Measurements from ENCODE around the gene RPL41.
A peak's percentile ranks its signal among the peaks of the same experiment; 100 is the strongest.

GRCh38 chr12:56104109-56104814 lies 12.2 kb upstream of the RPL41 start, which contains the start of gene PA2G4:
- TF ChIP-seq CTCF (IDR thresholded peaks at IDR 0.05; ENCODE audit: insufficient read depth, low read length): no peak
- peak; percentile 94 for TF ChIP-seq POLR2AphosphoS5 (IDR thresholded peaks at IDR 0.05; ENCODE audit: low read depth)
- peak; percentile 22 for TF ChIP-seq REST (IDR thresholded peaks at IDR 0.05; ENCODE audit: insufficient replicate concordance, low read depth)
- TF ChIP-seq GABPA (IDR thresholded peaks at IDR 0.05; ENCODE audit: low read depth): peak; percentile 17; the same call in 1 of the 2 replicates
